HEK293 (cell line): ENCODE results near the gene PRSS22.

ENCODE experiments used
- CTCF ChIP-seq: fragments of 450-650 bp; formaldehyde crosslinking; IDR thresholded peaks from 2 replicates; pipeline ENCODE4 v1.5.1; 2016; ENCODE audit warnings: missing biosample characterization, missing genetic modification characterization
- HOXA7 ChIP-seq: sonication (generic); formaldehyde crosslinking; IDR thresholded peaks from 2 replicates; pipeline ENCODE4 v1.8.1; 2022; ENCODE audit warnings: missing genetic modification reagents, borderline replicate concordance
- KLF9 ChIP-seq: fragments of 450-650 bp; formaldehyde crosslinking; IDR thresholded peaks from 2 replicates; pipeline ENCODE4 v1.5.1; 2016; ENCODE audit warnings: missing biosample characterization, missing genetic modification characterization, low read depth
- REPIN1 ChIP-seq: fragments of 450-650 bp; formaldehyde crosslinking; IDR thresholded peaks from 2 replicates; pipeline ENCODE4 v1.5.1; 2017; ENCODE audit warnings: missing biosample characterization, missing genetic modification characterization, low read depth
- ZNF248 ChIP-seq: fragments of 450-650 bp; formaldehyde crosslinking; IDR thresholded peaks from 2 replicates; pipeline ENCODE4 v1.5.1; 2017; ENCODE audit warnings: missing biosample characterization, missing genetic modification characterization
- ZNF324 ChIP-seq: fragments of 450-650 bp; formaldehyde crosslinking; IDR thresholded peaks from 2 replicates; pipeline ENCODE4 v1.5.1; 2016; ENCODE audit warnings: missing biosample characterization, missing genetic modification characterization
- ZNF426 ChIP-seq: fragments of 450-650 bp; formaldehyde crosslinking; IDR thresholded peaks from 2 replicates; pipeline ENCODE4 v1.5.1; 2017; ENCODE audit warnings: missing biosample characterization, missing genetic modification characterization, mild to moderate bottlenecking, inconsistent platforms, moderate library complexity
- ZNF433 ChIP-seq: fragments of 450-650 bp; formaldehyde crosslinking; IDR thresholded peaks from 2 replicates; pipeline ENCODE4 v1.5.1; 2016; ENCODE audit warnings: missing biosample characterization, missing genetic modification characterization, low read depth
- ZSCAN18 ChIP-seq: fragments of 450-650 bp; formaldehyde crosslinking; IDR thresholded peaks from 2 replicates; pipeline ENCODE4 v1.5.1; 2016; ENCODE audit warnings: missing biosample characterization, missing genetic modification characterization

- TF ChIP-seq ZNF324, result no peak
- no peak for TF ChIP-seq KLF9
- no peak for TF ChIP-seq CTCF
- no peak for TF ChIP-seq ZNF433 (tag by site-specific recombination)
- TF ChIP-seq ZNF248, result no peak
- TF ChIP-seq HOXA7 (CRISPR knock-in tag), result no peak
- no peak for TF ChIP-seq REPIN1
- no peak for TF ChIP-seq ZNF426 (tag by site-specific recombination)
- no peak for TF ChIP-seq ZSCAN18 (tag by site-specific recombination)
These were observed 1.8 kb downstream of the PRSS22 start for GRCh38 chr16:2856061-2856670.
